Psoas muscle (tissue), 8 donors: ENCODE measurements around the gene SLC25A34. TPM values are rescaled to one million over a fixed set of nuclear protein-coding genes. Genes with fewer than 3 reads are reported as not detected.

ENCODE experiments used
- ATAC-seq, 4 donors: fragments of 200-7000 bp; cut with Tn5 transposase; one replicate each; pipeline ENCODE4 v1.9.1; 2020; ENCODE audit warnings: moderate library complexity in 3 of 4, mild to moderate bottlenecking in 2 of 4
- DNase-seq, 2 donors: peaks; one replicate each; pipeline ENCODE4 v3.0.0-alpha.2; 2020
- H3K27ac ChIP-seq: fragments of 200-600 bp; one replicate; pipeline ENCODE4 v1.8.0; 2022
- H3K27me3 ChIP-seq, 3 donors: fragments of 200-600 bp in 1 of 3; one replicate each; pipeline versions ENCODE4 v1.6.1 to v1.8.0; 2013 to 2022; ENCODE audit warnings: low read length in 2 of 3, mild to moderate bottlenecking in 2 of 3, moderate library complexity in 1 of 3; ENCODE audit not compliant: insufficient read depth in 3 of 3
- H3K36me3 ChIP-seq, 2 donors: fragments of 200-600 bp in 1 of 2; one replicate each; pipeline versions ENCODE4 v1.6.1 to v1.8.0; 2013 to 2022; ENCODE audit warnings: low read depth in 1 of 2, mild to moderate bottlenecking in 1 of 2, moderate library complexity in 1 of 2; ENCODE audit not compliant: insufficient read depth in 1 of 2
- H3K4me1 ChIP-seq: fragments of 200-600 bp; one replicate; pipeline ENCODE4 v1.8.0; 2022
- H3K4me3 ChIP-seq: fragments of 200-600 bp; one replicate; pipeline ENCODE4 v1.8.0; 2022; ENCODE audit warnings: mild to moderate bottlenecking
- H3K9me3 ChIP-seq: fragments of 200-600 bp; one replicate; pipeline ENCODE4 v1.8.0; 2022
- WGBS, 3 donors: extraction: QIAGEN DNeasy Blood & Tissue Kit; methylation state at CpG; one replicate each; pipeline versions ENCODE4 v1.1.6 to v1.1.7; 2013; 5-methylcytosine and 5-hydroxymethylcytosine counted together
- intact Hi-C, 2 donors: fragments of 100-400 bp; cut with DNase I; formaldehyde crosslinking; loops; one replicate each; pipeline versions ENCODE4 v1.11.0 to v1.14.2; 2022
- polyA plus RNA-seq, 3 donors: library from polyadenylated mRNA; stranded (reverse); fragments of 200-250 nt; gene quantifications; one replicate each; pipeline ENCODE4 v1.2.3, GENCODE V29; 2013
- total RNA-seq, 4 donors: library from RNA; stranded (reverse); fragmentation: NEBNext Ultra II Directional in 2 of 4; extraction: Animal tissue kit (Norgen Biotek cat#: 25700) in 2 of 4; gene quantifications; one replicate each; pipeline versions ENCODE4 v1.2.1 to v1.2.4, GENCODE V29; 2021 to 2023
- TF ChIP-seq, protein P1 (sequence below): fragments of 200-600 bp; IDR thresholded peaks from one replicate; pipeline ENCODE4 v1.8.0; 2022; ENCODE audit warnings: antibody characterized with exemption
- donor health status: healthy with polysubstance abuse.
- donor health status: DM: no; HTN: no; CAD: no; lungs with moderate emphysema.
- donor health status: Bipolar disorder and iron deficiency.
- donor health status: healthy.
- donor health status: DM: yes; HTN: yes; CAD: no.
- donor health status: DM: no; HTN: no; CAD: no.
- donor health status: DM: no; HTN: no; CAD: no.
- donor health status: DM: yes; HTN: yes; CAD: no.

The SLC25A34 gene
- total and polyA plus RNA-seq, 7 donors, result 1.3 to 48.2 (median 10.1) TPM

DNA sequence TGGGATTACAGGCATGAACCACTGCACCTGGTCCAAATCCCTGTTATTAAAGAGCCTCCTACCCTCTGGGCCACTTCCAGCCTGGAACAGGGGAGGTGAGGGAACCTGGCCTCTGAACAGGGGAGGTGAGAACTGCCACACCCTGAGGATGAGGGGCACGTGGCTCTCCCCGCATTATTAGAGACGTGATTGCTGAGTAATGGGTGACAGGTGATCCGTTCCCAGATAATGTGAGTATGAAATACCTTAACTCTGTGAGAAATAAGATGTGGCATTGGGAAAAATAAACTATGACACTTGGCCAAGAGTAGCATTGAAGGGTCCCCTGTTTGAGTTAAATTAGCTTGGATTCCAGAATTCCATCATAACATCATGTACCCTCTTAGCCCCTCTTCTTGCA is 13.6 kb upstream of the SLC25A34 start:
- Histone ChIP-seq H3K36me3 (peaks cover 5 to 95% of the 10 kb centered on the region in 2 donors), H3K4me1 (peaks cover 39% of the 10 kb centered on the region), H3K27me3 (no peaks in the 10 kb centered on the region), H3K27ac (peak overlapping the region; percentile 38), H3K4me3 (no peak overlapping the region), H3K9me3 (no peaks in the 10 kb centered on the region)
- TF ChIP-seq, protein P1, sequence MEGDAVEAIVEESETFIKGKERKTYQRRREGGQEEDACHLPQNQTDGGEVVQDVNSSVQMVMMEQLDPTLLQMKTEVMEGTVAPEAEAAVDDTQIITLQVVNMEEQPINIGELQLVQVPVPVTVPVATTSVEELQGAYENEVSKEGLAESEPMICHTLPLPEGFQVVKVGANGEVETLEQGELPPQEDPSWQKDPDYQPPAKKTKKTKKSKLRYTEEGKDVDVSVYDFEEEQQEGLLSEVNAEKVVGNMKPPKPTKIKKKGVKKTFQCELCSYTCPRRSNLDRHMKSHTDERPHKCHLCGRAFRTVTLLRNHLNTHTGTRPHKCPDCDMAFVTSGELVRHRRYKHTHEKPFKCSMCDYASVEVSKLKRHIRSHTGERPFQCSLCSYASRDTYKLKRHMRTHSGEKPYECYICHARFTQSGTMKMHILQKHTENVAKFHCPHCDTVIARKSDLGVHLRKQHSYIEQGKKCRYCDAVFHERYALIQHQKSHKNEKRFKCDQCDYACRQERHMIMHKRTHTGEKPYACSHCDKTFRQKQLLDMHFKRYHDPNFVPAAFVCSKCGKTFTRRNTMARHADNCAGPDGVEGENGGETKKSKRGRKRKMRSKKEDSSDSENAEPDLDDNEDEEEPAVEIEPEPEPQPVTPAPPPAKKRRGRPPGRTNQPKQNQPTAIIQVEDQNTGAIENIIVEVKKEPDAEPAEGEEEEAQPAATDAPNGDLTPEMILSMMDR, result no peak
- DNase-seq (no peak), ATAC-seq (no peak)
- WGBS, 3 donors, result 67 to 90% (median 68%) methylated on average over 4 of the region's 4 CpGs
- intact Hi-C loops, result no loop called here

DNA sequence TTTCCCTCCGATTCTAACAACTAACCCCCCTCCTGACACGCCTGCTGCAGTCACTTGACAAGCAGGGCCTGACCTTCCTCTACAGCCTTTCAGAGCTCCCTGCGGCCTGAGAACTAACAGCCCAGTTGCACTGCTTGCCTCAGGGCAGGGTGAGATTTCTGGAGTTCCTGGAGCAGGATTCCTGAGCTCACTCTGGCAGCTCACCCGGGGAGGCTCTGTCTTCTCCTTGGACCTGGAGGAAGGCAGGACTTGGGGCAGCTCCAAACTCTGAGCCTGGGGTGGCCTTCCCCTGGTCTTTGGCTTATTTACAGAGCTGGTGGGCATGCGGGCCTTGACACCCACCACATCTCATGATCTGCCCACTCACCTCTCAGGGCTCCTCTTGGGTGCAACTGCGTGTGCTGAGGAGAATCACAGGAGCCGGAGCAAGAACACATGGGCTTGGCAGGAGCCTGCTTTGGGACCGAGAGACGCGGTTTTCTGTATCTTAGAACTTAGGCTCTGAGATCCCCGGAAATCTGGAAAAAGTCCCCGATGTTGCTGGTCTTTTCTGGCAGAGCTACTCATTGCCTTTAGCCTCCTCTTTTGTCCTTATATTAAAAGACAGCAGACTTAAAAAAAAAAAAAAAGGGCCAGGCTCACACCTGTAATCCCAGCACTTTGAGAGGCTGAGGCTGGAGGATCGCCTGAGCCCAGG is 13.1 kb upstream of the SLC25A34 start:
- Histone ChIP-seq H3K4me3 (no peak overlapping the region), H3K36me3 (peaks cover 5 to 95% of the 10 kb centered on the region in 2 donors), H3K27ac (peak overlapping the region; percentile 38), H3K9me3 (no peaks in the 10 kb centered on the region), H3K4me1 (peaks cover 38% of the 10 kb centered on the region), H3K27me3 (no peaks in the 10 kb centered on the region)
- intact Hi-C loops, result no loop called here
- TF ChIP-seq, protein P1, result no peak
- ATAC-seq (no peak), DNase-seq (no peak)
- 71 to 75% (median 72%) methylated on average over 13 of the region's 13 CpGs for WGBS, 3 donors

DNA sequence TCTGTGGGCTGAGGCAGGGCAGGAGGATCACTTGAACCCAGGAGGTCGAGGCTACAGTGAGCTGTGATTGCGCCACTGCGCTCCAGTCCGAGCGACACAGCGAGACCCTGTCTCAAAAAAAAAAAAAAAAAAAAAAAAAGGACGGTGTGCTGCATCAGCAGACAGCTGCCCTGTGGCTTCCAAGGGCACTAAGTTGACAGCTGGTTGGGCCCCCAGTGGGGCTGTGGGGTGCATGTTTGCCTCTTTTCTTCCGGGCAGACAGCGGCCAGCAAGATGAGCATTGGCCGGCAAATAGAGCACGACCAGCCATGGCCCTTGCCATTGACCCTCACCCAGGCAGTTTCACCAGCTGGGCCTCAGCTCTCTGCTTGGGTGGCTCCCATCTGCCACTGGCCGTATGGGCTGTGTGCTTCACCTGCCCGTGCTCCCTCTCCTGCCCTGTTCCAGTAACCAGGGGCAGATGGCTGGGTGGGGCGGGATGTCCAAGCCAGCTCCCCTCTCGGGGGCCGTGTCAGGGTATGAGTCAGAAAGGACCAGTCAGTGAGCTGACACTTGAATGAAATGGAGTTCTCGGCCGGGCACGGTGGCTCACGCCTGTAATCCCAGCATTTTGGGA is 12.3 kb upstream of the SLC25A34 start:
- WGBS, 3 donors, result 77 to 79% (median 77%) methylated on average over 19 to 20 of the region's 20 CpGs
- Histone ChIP-seq H3K36me3 (peaks cover 7 to 96% of the 10 kb centered on the region in 2 donors), H3K27me3 (no peaks in the 10 kb centered on the region), H3K9me3 (no peaks in the 10 kb centered on the region), H3K27ac (peak overlapping the region; percentile 38), H3K4me3 (no peak overlapping the region), H3K4me1 (peaks cover 38% of the 10 kb centered on the region)
- no peak for ATAC-seq
- TF ChIP-seq, protein P1, result no peak
- DNase-seq, result no peak
- intact Hi-C loops, result no loop called here

DNA sequence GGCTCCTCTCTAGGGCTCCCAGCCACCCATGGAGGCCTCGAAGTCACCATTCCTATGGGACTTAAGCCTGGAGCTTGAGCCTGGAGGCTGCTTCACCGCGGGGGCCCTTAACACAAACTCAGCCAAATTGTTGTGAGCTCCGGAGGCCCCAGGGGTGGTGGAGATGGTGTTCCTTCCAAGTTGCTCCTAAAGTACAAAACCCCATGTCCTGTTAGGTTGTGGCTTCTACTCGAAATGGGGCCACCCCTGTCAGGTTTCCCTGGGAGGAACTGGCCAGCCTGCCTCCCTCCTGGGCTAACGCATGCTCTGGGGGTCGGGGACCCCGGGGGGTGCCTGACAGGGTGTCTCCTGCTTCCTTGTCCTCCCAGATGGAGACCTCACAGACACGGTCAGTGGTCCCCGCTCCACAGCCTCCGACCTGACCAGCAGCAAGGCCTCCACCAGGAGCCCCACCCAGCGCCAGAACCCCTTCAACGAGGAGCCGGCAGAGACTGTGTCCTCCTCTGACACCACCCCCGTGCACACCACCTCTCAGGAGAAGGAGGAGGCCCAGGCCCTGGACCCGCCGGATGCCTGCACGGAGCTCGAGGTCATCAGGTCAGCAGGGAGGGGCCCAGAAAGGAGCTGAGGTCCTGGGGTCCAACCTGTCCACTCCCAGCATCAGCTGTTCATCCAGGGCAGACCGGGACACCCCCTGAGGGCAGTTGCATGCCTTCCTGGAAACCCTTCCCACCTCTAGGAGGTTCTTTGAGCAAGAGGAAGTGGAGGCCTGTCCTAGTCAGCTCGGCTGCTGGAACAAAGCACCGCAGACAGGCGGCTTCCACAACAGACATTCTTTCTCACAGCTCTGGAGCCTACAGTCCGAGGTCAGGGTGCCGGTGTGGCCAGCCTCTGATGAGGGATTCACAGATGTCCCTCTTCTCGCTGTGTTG is 10.8 kb upstream of the SLC25A34 start:
- WGBS, 3 donors, result 80 to 84% (median 83%) methylated on average over 25 to 26 of the region's 26 CpGs
- no peak for ATAC-seq
- TF ChIP-seq, protein P1, result no peak
- intact Hi-C loops, result no loop called here
- H3K4me1 ChIP-seq, result peaks cover 44% of the 10 kb centered on the region
- H3K4me3 ChIP-seq, result no peak overlapping the region
- no peaks in the 10 kb centered on the region for H3K9me3 ChIP-seq
- peak in 1 of 2 donors; percentile 55 for DNase-seq
- H3K27ac ChIP-seq, result peak overlapping the region; percentile 25
- peaks cover 3 to 96% of the 10 kb centered on the region in 2 donors for H3K36me3 ChIP-seq
- H3K27me3 ChIP-seq, result no peaks in the 10 kb centered on the region
